ENCODE results near the gene FAM50B.

DNA sequence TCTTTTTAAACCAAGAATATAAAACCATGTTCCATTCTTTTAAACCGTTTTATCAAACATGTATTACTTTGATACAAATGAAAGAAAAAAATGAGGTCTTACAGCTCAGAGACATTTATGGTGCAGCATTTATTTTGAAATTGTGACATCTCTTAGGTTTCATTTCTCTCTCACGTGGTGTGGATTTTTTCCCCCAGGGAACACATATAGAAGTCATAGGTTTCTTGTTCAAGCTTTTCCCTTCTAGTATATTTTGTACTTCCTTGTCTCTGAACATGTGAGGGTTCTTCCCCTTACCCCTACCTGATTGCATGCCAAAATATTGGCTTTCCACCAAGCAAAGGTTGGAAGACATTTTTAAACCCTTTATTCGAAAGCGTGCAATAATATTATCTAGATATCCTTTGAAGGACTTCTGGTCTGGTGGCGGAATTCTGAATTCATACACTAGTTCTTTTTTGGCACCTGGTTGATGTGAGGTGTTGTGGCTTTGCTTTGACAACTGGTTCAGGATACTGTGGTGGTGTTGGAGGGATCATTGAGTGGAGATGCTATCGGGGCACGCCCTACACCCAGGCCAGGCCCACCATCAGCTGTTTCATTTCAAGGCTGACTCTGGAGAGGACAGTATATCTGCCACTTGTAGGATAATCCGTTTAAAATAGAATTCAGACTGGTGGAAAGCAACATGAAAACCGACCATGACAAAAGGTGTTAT lies 5.6 kb upstream of the FAM50B start:
- TF ChIP-seq, protein P1, sequence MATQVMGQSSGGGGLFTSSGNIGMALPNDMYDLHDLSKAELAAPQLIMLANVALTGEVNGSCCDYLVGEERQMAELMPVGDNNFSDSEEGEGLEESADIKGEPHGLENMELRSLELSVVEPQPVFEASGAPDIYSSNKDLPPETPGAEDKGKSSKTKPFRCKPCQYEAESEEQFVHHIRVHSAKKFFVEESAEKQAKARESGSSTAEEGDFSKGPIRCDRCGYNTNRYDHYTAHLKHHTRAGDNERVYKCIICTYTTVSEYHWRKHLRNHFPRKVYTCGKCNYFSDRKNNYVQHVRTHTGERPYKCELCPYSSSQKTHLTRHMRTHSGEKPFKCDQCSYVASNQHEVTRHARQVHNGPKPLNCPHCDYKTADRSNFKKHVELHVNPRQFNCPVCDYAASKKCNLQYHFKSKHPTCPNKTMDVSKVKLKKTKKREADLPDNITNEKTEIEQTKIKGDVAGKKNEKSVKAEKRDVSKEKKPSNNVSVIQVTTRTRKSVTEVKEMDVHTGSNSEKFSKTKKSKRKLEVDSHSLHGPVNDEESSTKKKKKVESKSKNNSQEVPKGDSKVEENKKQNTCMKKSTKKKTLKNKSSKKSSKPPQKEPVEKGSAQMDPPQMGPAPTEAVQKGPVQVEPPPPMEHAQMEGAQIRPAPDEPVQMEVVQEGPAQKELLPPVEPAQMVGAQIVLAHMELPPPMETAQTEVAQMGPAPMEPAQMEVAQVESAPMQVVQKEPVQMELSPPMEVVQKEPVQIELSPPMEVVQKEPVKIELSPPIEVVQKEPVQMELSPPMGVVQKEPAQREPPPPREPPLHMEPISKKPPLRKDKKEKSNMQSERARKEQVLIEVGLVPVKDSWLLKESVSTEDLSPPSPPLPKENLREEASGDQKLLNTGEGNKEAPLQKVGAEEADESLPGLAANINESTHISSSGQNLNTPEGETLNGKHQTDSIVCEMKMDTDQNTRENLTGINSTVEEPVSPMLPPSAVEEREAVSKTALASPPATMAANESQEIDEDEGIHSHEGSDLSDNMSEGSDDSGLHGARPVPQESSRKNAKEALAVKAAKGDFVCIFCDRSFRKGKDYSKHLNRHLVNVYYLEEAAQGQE (tag by site-specific recombination; IDR thresholded peaks at IDR 0.05), result no peak
- TF ChIP-seq, protein P2, sequence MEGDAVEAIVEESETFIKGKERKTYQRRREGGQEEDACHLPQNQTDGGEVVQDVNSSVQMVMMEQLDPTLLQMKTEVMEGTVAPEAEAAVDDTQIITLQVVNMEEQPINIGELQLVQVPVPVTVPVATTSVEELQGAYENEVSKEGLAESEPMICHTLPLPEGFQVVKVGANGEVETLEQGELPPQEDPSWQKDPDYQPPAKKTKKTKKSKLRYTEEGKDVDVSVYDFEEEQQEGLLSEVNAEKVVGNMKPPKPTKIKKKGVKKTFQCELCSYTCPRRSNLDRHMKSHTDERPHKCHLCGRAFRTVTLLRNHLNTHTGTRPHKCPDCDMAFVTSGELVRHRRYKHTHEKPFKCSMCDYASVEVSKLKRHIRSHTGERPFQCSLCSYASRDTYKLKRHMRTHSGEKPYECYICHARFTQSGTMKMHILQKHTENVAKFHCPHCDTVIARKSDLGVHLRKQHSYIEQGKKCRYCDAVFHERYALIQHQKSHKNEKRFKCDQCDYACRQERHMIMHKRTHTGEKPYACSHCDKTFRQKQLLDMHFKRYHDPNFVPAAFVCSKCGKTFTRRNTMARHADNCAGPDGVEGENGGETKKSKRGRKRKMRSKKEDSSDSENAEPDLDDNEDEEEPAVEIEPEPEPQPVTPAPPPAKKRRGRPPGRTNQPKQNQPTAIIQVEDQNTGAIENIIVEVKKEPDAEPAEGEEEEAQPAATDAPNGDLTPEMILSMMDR (tag by site-specific recombination; IDR thresholded peaks at IDR 0.05), result no peak
- TF ChIP-seq MYNN (tag by site-specific recombination; IDR thresholded peaks at IDR 0.05; ENCODE audit: borderline replicate concordance) (no peak), ZNF747 (tag by site-specific recombination; IDR thresholded peaks at IDR 0.05) (no peak), KLF9 (tag by site-specific recombination; IDR thresholded peaks at IDR 0.05; ENCODE audit: low read depth) (no peak), ZNF423 (tag by site-specific recombination; IDR thresholded peaks at IDR 0.05) (no peak)
- TF ChIP-seq, protein P3, sequence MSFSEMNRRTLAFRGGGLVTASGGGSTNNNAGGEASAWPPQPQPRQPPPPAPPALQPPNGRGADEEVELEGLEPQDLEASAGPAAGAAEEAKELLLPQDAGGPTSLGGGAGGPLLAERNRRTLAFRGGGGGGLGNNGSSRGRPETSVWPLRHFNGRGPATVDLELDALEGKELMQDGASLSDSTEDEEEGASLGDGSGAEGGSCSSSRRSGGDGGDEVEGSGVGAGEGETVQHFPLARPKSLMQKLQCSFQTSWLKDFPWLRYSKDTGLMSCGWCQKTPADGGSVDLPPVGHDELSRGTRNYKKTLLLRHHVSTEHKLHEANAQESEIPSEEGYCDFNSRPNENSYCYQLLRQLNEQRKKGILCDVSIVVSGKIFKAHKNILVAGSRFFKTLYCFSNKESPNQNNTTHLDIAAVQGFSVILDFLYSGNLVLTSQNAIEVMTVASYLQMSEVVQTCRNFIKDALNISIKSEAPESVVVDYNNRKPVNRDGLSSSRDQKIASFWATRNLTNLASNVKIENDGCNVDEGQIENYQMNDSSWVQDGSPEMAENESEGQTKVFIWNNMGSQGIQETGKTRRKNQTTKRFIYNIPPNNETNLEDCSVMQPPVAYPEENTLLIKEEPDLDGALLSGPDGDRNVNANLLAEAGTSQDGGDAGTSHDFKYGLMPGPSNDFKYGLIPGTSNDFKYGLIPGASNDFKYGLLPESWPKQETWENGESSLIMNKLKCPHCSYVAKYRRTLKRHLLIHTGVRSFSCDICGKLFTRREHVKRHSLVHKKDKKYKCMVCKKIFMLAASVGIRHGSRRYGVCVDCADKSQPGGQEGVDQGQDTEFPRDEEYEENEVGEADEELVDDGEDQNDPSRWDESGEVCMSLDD (tag by site-specific recombination; IDR thresholded peaks at IDR 0.05), result no peak
- TF ChIP-seq, protein P4, sequence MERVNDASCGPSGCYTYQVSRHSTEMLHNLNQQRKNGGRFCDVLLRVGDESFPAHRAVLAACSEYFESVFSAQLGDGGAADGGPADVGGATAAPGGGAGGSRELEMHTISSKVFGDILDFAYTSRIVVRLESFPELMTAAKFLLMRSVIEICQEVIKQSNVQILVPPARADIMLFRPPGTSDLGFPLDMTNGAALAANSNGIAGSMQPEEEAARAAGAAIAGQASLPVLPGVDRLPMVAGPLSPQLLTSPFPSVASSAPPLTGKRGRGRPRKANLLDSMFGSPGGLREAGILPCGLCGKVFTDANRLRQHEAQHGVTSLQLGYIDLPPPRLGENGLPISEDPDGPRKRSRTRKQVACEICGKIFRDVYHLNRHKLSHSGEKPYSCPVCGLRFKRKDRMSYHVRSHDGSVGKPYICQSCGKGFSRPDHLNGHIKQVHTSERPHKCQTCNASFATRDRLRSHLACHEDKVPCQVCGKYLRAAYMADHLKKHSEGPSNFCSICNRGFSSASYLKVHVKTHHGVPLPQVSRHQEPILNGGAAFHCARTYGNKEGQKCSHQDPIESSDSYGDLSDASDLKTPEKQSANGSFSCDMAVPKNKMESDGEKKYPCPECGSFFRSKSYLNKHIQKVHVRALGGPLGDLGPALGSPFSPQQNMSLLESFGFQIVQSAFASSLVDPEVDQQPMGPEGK (tag by site-specific recombination; IDR thresholded peaks at IDR 0.05), result no peak
